Uterus (tissue), 4 donors: ENCODE data around the gene PTPRC. TPM values are rescaled to one million over a fixed set of nuclear protein-coding genes. Genes with fewer than 3 reads are reported as not detected.

ENCODE experiments used
- DNase-seq, 2 donors: peaks; one replicate each; pipeline ENCODE4 v3.0.0-alpha.2; 2019 to 2020
- H3K27ac ChIP-seq, 2 donors: fragments of 200-600 bp; sonication (generic); 1 replicate in 1 of 2; 2 replicates in 1 of 2; pipeline ENCODE4 v1.5.1; 2016 to 2018
- H3K27me3 ChIP-seq, 2 donors: fragments of 200-600 bp; sonication (generic); one replicate each; pipeline ENCODE4 v1.5.1; 2018 to 2019; ENCODE audit warnings: control low read depth in 1 of 2
- H3K36me3 ChIP-seq, 2 donors: fragments of 200-600 bp; sonication (generic); one replicate each; pipeline ENCODE4 v1.5.1; 2019; ENCODE audit warnings: control low read depth in 1 of 2
- H3K4me1 ChIP-seq, 2 donors: fragments of 200-600 bp; sonication (generic); one replicate each; pipeline ENCODE4 v1.5.1; 2018 to 2019; ENCODE audit warnings: control low read depth in 1 of 2
- H3K4me3 ChIP-seq, 2 donors: fragments of 200-600 bp; sonication (generic); 1 replicate in 1 of 2; 2 replicates in 1 of 2; pipeline ENCODE4 v1.5.1; 2018 to 2019; ENCODE audit warnings: mild to moderate bottlenecking in 1 of 2
- H3K9me3 ChIP-seq, 2 donors: fragments of 200-600 bp; sonication (generic); one replicate each; pipeline ENCODE4 v1.5.1; 2019; ENCODE audit warnings: control low read depth in 1 of 2
- POLR2A ChIP-seq, 2 donors: fragments of 450-650 bp; IDR thresholded peaks; one replicate each; pipeline ENCODE4 v1.6.1; 2016; ENCODE audit warnings: antibody characterized with exemption in 2 of 2, mild to moderate bottlenecking in 1 of 2, moderate library complexity in 1 of 2
- intact Hi-C: fragments of 100-400 bp; cut with DNase I; formaldehyde crosslinking; loops from one replicate; pipeline ENCODE4 v1.15.1; 2023; ENCODE audit warnings: low total_unique reads
- total RNA-seq, 4 donors: library from RNA; depleted of rRNA in 3 of 4; stranded (reverse); fragments of >200 nt in 3 of 4; gene quantifications; one replicate each; pipeline versions ENCODE4 v1.1.0 to v1.2.4, GENCODE V29; 2014 to 2023
- TF ChIP-seq, protein P1 (sequence below), 4 experiments: fragments of 200-600 bp in 2 of 4; fragments of 450-650 bp in 2 of 4; sonication (generic) in 2 of 4; IDR thresholded peaks; one replicate each; pipeline ENCODE4 v1.5.1; 2016 to 2019; ENCODE audit warnings: antibody characterized with exemption in 4 of 4, mild to moderate bottlenecking in 2 of 4, moderate library complexity in 1 of 4
- donor health status: DM: yes; HTN: yes; CAD: no.

Gene PTPRC
- total RNA-seq, 4 donors from 2014 or later: 12.7 to 28.7 (median 16.3) TPM

DNA sequence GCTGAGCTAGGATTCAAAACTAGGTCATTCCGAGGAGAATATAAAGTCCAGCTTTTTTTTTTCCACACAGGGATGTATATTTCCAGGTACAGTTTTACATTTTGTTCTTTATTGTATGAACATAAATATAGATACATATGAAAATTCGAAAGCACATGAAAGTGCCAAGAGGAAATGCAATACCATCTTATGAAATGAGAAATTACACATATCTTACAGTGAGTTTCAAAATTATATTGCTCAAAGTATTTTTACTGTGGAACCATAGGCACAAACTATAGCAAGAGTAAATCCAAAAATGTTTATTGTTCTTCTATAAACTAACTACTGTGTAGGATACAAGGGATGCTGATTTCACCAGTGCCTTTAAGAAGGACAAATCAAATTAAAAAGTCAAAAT, 39.0 kb downstream of the PTPRC start:
- intact Hi-C loops: no loop called here
- Histone ChIP-seq H3K4me1 (no peaks in the 10 kb centered on the region), H3K4me3 (no peak overlapping the region), H3K27ac (no peak overlapping the region), H3K27me3 (no peaks in the 10 kb centered on the region), H3K36me3 (no peaks in the 10 kb centered on the region), H3K9me3 (no peaks in the 10 kb centered on the region)
- TF ChIP-seq POLR2A (IDR thresholded peaks at IDR 0.05): no peak
- TF ChIP-seq, protein P1, sequence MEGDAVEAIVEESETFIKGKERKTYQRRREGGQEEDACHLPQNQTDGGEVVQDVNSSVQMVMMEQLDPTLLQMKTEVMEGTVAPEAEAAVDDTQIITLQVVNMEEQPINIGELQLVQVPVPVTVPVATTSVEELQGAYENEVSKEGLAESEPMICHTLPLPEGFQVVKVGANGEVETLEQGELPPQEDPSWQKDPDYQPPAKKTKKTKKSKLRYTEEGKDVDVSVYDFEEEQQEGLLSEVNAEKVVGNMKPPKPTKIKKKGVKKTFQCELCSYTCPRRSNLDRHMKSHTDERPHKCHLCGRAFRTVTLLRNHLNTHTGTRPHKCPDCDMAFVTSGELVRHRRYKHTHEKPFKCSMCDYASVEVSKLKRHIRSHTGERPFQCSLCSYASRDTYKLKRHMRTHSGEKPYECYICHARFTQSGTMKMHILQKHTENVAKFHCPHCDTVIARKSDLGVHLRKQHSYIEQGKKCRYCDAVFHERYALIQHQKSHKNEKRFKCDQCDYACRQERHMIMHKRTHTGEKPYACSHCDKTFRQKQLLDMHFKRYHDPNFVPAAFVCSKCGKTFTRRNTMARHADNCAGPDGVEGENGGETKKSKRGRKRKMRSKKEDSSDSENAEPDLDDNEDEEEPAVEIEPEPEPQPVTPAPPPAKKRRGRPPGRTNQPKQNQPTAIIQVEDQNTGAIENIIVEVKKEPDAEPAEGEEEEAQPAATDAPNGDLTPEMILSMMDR (IDR thresholded peaks at IDR 0.05): no peak
- DNase-seq: no peak

DNA sequence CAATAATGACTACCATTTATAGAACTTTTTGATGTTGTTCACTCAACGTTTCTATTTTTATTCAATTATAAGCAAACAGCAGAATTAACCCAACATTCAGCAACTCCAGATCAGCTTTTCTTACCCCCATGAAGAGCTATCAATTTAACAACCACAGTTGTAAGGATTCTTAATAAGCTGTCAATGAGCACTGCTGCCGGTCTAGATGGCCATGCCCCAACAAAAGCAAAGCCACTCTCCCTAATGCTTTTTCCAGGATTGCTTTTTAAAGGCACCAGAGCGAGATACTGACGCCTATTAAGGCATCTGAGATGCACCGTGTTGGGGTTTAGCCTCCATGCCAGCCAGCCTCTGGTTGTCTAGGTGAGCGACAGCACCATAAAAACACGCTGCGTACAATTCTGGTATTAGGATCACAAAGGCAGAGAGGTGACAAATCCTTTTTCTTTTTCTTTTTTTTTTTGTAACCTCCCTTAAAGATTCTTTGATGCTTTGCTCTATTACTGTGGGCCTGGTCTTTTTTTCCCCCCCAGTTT, 39.5 kb downstream of the PTPRC start:
- H3K4me3 ChIP-seq: no peak overlapping the region
- intact Hi-C loops: no loop called here
- H3K36me3 ChIP-seq: no peaks in the 10 kb centered on the region
- no peaks in the 10 kb centered on the region for H3K9me3 ChIP-seq
- no peak for DNase-seq
- H3K4me1 ChIP-seq: no peaks in the 10 kb centered on the region
- TF ChIP-seq, protein P1 (IDR thresholded peaks at IDR 0.05): no peak
- TF ChIP-seq POLR2A (IDR thresholded peaks at IDR 0.05): no peak
- H3K27ac ChIP-seq: no peak overlapping the region
- H3K27me3 ChIP-seq: no peaks in the 10 kb centered on the region

DNA sequence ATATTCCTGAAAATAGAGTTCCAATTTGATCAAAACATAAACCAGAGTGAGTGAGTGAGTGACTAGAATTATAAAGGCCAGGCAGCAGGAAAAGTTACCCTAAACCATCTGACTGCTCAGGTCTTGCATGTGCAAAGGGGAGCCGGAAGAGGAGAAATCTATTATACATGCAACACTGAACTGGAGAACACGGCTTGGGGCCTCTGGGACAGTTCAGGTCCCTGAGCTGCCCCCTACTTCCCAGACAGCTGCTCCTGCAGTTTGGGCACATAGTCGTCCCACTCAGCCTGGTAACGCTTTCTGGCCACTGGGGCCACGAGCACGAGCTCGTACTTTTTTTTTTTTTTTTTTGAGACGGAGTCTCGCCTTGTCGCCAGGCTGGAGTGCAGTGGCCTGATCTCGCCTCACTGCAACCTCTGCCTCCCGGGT, 40.1 kb downstream of the PTPRC start:
- Histone ChIP-seq H3K27ac (no peak overlapping the region), H3K9me3 (no peaks in the 10 kb centered on the region)
- no peak for DNase-seq

DNA sequence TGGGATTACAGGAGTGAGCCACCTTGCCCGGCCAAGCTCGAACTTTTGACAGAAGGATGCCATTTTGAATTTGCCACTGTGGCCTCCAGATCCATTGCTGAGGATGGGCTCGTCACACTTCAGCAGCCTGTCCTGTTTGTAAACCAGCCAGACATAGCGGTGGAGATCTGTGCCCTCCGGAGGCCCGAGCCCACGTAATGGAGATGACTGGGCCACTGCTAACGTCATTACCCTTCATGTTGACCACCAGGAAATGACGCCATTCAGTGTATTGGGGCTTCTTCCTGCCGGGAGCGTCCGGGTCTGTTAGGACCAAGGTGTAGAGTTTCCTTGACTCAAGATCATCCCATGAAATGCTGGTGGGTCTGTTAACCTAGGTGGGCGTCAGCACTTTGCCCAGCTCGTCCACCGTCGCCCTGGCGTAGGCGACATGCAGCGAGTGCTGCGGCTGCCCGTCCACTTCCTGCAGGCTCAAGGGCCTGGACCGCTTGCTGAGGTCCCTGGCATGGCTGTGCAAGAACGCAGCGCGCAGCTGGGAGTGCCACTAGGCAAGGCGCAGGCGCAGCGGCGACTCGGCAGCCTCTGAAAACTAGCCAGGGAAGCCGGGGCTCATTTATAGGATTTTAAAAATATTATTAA, 40.8 kb downstream of the PTPRC start:
- no peak for TF ChIP-seq POLR2A (IDR thresholded peaks at IDR 0.05)
- TF ChIP-seq, protein P1 (IDR thresholded peaks at IDR 0.05): no peak
- Histone ChIP-seq H3K36me3 (no peaks in the 10 kb centered on the region), H3K27ac (no peak overlapping the region), H3K9me3 (no peaks in the 10 kb centered on the region), H3K4me1 (no peaks in the 10 kb centered on the region), H3K4me3 (no peak overlapping the region), H3K27me3 (no peaks in the 10 kb centered on the region)
- intact Hi-C loops: no loop called here
- no peak for DNase-seq

More for the DNA sequence above, 40.1 kb downstream of the PTPRC start:
- intact Hi-C loops: no loop called here
- Histone ChIP-seq H3K27me3 (no peaks in the 10 kb centered on the region), H3K36me3 (no peaks in the 10 kb centered on the region), H3K4me1 (no peaks in the 10 kb centered on the region), H3K4me3 (no peak overlapping the region)
- TF ChIP-seq, protein P1 (IDR thresholded peaks at IDR 0.05): no peak
- TF ChIP-seq POLR2A (IDR thresholded peaks at IDR 0.05): no peak

DNA sequence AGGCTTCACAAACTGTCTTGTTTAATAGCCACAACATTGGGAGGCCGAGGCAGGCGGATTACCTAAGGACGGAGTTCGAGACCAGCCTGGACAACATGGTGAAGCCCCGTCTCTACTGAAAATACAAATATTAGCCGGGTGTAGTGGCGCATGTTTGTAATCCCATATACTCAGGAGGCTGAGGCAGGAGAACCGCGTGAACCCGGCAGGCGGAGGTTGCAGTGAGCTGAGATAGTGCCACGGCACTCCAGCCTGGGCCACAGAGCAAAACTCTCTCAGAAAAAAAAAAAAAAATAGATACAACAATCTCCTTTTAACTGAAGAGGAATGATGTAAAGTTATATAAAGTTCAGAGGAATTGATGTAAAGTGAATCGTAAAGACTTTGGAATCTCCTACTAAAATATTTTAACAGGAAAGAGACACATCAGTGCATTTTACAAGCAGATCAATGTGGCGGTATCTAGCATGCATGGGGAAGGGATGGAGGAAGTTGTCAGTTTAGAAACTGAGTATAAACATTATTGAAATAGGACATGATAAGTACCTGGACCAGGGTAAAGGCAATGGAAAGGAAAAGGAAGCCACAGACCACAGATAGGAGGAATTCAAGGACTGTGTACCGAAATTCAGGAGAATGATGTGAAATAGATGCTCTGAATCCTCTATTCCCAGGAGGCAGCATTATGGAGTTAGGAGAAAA, 41.5 kb downstream of the PTPRC start:
- Histone ChIP-seq H3K4me3 (no peak overlapping the region), H3K4me1 (no peaks in the 10 kb centered on the region), H3K36me3 (no peaks in the 10 kb centered on the region), H3K9me3 (no peaks in the 10 kb centered on the region), H3K27me3 (no peaks in the 10 kb centered on the region), H3K27ac (no peak overlapping the region)
- TF ChIP-seq, protein P1 (IDR thresholded peaks at IDR 0.05): no peak
- TF ChIP-seq POLR2A (IDR thresholded peaks at IDR 0.05): no peak
- intact Hi-C loops: no loop called here
- no peak for DNase-seq
